HG03558 (cell line): ENCODE data around the gene SRRD.

Experiments
- ATAC-seq: cut with Tn5 transposase; IDR thresholded peaks from one replicate; pipeline ENCODE4 v1.9.1; 2021; ENCODE audit warnings: moderate number of reproducible peaks; ENCODE audit not compliant: unreplicated experiment; ENCODE audit errors: extremely low read depth

The SRRD gene

GRCh38 chr22:26452236-26453016 lies 31.3 kb upstream of the SRRD start:
- no peak for ATAC-seq

- no peak for ATAC-seq
Observed at GRCh38 chr22:26453216-26453615, 30.5 kb upstream of the SRRD start.

- ATAC-seq = no peak
Observed at GRCh38 chr22:26453812-26454500, 29.7 kb upstream of the SRRD start.

GRCh38 chr22:26457661-26458272 lies 25.9 kb upstream of the SRRD start:
- ATAC-seq = no peak

GRCh38 chr22:26460202-26460601 lies 23.5 kb upstream of the SRRD start:
- ATAC-seq = no peak

GRCh38 chr22:26461188-26461810 lies 22.4 kb upstream of the SRRD start:
- ATAC-seq = no peak

- no peak for ATAC-seq
Observed at GRCh38 chr22:26462051-26462450, 21.6 kb upstream of the SRRD start.

- ATAC-seq = no peak
Observed at GRCh38 chr22:26462641-26463040, 21.0 kb upstream of the SRRD start.

- no peak for ATAC-seq
Observed at GRCh38 chr22:26463101-26463661, 20.5 kb upstream of the SRRD start.

- ATAC-seq = no peak
Observed at GRCh38 chr22:26463688-26464087, 20.0 kb upstream of the SRRD start.

GRCh38 chr22:26464312-26464711 lies 19.4 kb upstream of the SRRD start:
- no peak for ATAC-seq

GRCh38 chr22:26466196-26466595 lies 17.5 kb upstream of the SRRD start:
- no peak for ATAC-seq

- no peak for ATAC-seq
Observed at GRCh38 chr22:26470807-26471206, 12.9 kb upstream of the SRRD start.

- ATAC-seq = no peak
Observed at GRCh38 chr22:26471522-26471921, 12.2 kb upstream of the SRRD start.

- no peak for ATAC-seq
Observed at GRCh38 chr22:26474682-26475081, 9.0 kb upstream of the SRRD start.

GRCh38 chr22:26476705-26477340 lies 6.9 kb upstream of the SRRD start:
- ATAC-seq = no peak

GRCh38 chr22:26477341-26477731 lies 6.3 kb upstream of the SRRD start:
- ATAC-seq = no peak

- no peak for ATAC-seq
Observed at GRCh38 chr22:26479043-26479791, 4.5 kb upstream of the SRRD start.

- no peak for ATAC-seq
Observed at GRCh38 chr22:26479792-26480610, 3.7 kb upstream of the SRRD start.
